Kidney (tissue), 22 donors: ENCODE measurements around the gene TNRC18. TPM values are rescaled to one million over a fixed set of nuclear protein-coding genes. Genes with fewer than 3 reads are reported as not detected.
"Not testable (repeated sequence)": the region's sequence is repeated elsewhere in the genome, so short reads cannot be mapped to it uniquely, and the experiment has no call there.

Source experiments
- DNase-seq, 5 donors: peaks; one replicate each; pipeline ENCODE4 v3.0.0-alpha.2; 2013 to 2020
- FAIRE-seq: peaks from 2 replicates; lab custom pipeline; 2012; peaks lifted over from hg19 to GRCh38; lab: Jason Lieb, UNC
- H3K27ac ChIP-seq, 2 donors: one replicate each; pipeline ENCODE4 v1.7.0; 2013; ENCODE audit warnings: low read depth in 2 of 2, low read length in 2 of 2, inconsistent platforms in 1 of 2
- H3K27me3 ChIP-seq: one replicate; pipeline ENCODE4 v1.7.1; 2013; ENCODE audit warnings: low read length, inconsistent platforms; ENCODE audit not compliant: control insufficient read depth, insufficient read depth
- H3K36me3 ChIP-seq, 3 donors: one replicate each; pipeline versions ENCODE4 v1.7.0 to v1.7.1; 2013; ENCODE audit warnings: low read length in 3 of 3, control low read depth in 1 of 3, inconsistent platforms in 1 of 3; ENCODE audit not compliant: insufficient read depth in 3 of 3, control insufficient read depth in 2 of 3
- H3K4me1 ChIP-seq, 3 donors: one replicate each; pipeline versions ENCODE4 v1.7.0 to v1.7.1; 2013; ENCODE audit warnings: low read length in 3 of 3, inconsistent platforms in 1 of 3, low read depth in 1 of 3; ENCODE audit not compliant: control insufficient read depth in 2 of 3, insufficient read depth in 2 of 3
- H3K4me3 ChIP-seq, 3 donors: one replicate each; pipeline versions ENCODE4 v1.7.0 to v1.8.1; 2013; ENCODE audit warnings: low read length in 3 of 3, control low read depth in 1 of 3, inconsistent platforms in 1 of 3
- H3K9ac ChIP-seq, 3 donors: one replicate each; pipeline versions ENCODE4 v1.7.0 to v1.7.1; 2013; ENCODE audit warnings: low read length in 3 of 3, control low read depth in 1 of 3, inconsistent platforms in 1 of 3
- H3K9me3 ChIP-seq, 3 donors: one replicate each; pipeline versions ENCODE4 v1.7.0 to v1.7.1; 2013; ENCODE audit warnings: low read length in 3 of 3, control low read depth in 1 of 3, inconsistent platforms in 1 of 3; ENCODE audit not compliant: control insufficient read depth in 2 of 3, insufficient read depth in 1 of 3
- intact Hi-C: fragments of 100-400 bp; cut with DNase I; formaldehyde crosslinking; loops from one replicate; pipeline ENCODE4 v1.11.1; 2022
- long read RNA-seq, 10 donors: library from polyadenylated mRNA in 1 of 10; unstranded in 1 of 10; transcript quantifications; one replicate each; pipeline ENCODE4 v2.0.0 and lab custom pipeline, GENCODE V29; 2021 to 2026
- polyA plus RNA-seq: library from polyadenylated mRNA; stranded (reverse); fragments of 350-450 nt; fragmentation: Illumina TruSeq; extraction: RNeasy Lipid Tissue Mini Kit (QIAGEN cat#74804); gene quantifications from one replicate; pipeline ENCODE4 v1.2.3, GENCODE V29; 2014; ENCODE audit warnings: low read depth, low replicate concordance; ENCODE audit not compliant: insufficient read depth
- total RNA-seq: library from RNA; stranded (reverse); fragmentation: NEBNext Ultra II Directional; extraction: Animal tissue kit (Norgen Biotek cat#: 25700); gene quantifications from one replicate; pipeline ENCODE4 v1.2.1, GENCODE V29; 2021
- TF ChIP-seq, protein P1 (sequence below): IDR thresholded peaks from 3 replicates; pipeline ENCODE4 v1.5.1; 2012; ENCODE audit warnings: mild to moderate bottlenecking, moderate library complexity, borderline replicate concordance; ENCODE audit not compliant: insufficient read depth; ENCODE audit errors: extremely low read depth
- donor health status: control.
- donor health status: control.
- donor health status: control.
- donor health status: control.
- donor health status: control.
- donor health status: DM: yes; HTN: yes; CAD: no.
- donor health status: Normal renal cell carcinoma (clear cell type).

Gene TNRC18, protein sequence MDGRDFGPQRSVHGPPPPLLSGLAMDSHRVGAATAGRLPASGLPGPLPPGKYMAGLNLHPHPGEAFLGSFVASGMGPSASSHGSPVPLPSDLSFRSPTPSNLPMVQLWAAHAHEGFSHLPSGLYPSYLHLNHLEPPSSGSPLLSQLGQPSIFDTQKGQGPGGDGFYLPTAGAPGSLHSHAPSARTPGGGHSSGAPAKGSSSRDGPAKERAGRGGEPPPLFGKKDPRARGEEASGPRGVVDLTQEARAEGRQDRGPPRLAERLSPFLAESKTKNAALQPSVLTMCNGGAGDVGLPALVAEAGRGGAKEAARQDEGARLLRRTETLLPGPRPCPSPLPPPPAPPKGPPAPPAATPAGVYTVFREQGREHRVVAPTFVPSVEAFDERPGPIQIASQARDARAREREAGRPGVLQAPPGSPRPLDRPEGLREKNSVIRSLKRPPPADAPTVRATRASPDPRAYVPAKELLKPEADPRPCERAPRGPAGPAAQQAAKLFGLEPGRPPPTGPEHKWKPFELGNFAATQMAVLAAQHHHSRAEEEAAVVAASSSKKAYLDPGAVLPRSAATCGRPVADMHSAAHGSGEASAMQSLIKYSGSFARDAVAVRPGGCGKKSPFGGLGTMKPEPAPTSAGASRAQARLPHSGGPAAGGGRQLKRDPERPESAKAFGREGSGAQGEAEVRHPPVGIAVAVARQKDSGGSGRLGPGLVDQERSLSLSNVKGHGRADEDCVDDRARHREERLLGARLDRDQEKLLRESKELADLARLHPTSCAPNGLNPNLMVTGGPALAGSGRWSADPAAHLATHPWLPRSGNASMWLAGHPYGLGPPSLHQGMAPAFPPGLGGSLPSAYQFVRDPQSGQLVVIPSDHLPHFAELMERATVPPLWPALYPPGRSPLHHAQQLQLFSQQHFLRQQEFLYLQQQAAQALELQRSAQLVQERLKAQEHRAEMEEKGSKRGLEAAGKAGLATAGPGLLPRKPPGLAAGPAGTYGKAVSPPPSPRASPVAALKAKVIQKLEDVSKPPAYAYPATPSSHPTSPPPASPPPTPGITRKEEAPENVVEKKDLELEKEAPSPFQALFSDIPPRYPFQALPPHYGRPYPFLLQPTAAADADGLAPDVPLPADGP (N-terminal part only)
- total RNA-seq (125 TPM), polyA plus RNA-seq (12.5 TPM)
- long read RNA-seq, donor 1, partial matches to known transcripts: 20 of 21 reads
- long read RNA-seq, donor 1, other reads (novel, unspliced or antisense): 0 of 21 reads
- long read RNA-seq, donor 2, partial matches to known transcripts: 5 of 8 reads
- long read RNA-seq, donor 2, other reads (novel, unspliced or antisense): 0 of 8 reads
- long read RNA-seq, donor 3, partial matches to known transcripts: 14 of 15 reads
- long read RNA-seq, donor 3, other reads (novel, unspliced or antisense): 0 of 15 reads
- long read RNA-seq, donor 4: 0 reads
- long read RNA-seq, donor 5: 0 reads
- long read RNA-seq, donor 6: 0 reads
- long read RNA-seq, donor 7, partial matches to known transcripts: 43 of 66 reads
- long read RNA-seq, donor 7, other reads (novel, unspliced or antisense): 23 of 66 reads
- long read RNA-seq, donor 8, partial matches to known transcripts: 21 of 21 reads
- long read RNA-seq, donor 8, other reads (novel, unspliced or antisense): 0 of 21 reads
- long read RNA-seq, donor 9, partial matches to known transcripts: 8 of 9 reads
- long read RNA-seq, donor 9, other reads (novel, unspliced or antisense): 0 of 9 reads
- long read RNA-seq, donor 10, partial matches to known transcripts: 20 of 20 reads
- long read RNA-seq, donor 10, other reads (novel, unspliced or antisense): 0 of 20 reads

DNA sequence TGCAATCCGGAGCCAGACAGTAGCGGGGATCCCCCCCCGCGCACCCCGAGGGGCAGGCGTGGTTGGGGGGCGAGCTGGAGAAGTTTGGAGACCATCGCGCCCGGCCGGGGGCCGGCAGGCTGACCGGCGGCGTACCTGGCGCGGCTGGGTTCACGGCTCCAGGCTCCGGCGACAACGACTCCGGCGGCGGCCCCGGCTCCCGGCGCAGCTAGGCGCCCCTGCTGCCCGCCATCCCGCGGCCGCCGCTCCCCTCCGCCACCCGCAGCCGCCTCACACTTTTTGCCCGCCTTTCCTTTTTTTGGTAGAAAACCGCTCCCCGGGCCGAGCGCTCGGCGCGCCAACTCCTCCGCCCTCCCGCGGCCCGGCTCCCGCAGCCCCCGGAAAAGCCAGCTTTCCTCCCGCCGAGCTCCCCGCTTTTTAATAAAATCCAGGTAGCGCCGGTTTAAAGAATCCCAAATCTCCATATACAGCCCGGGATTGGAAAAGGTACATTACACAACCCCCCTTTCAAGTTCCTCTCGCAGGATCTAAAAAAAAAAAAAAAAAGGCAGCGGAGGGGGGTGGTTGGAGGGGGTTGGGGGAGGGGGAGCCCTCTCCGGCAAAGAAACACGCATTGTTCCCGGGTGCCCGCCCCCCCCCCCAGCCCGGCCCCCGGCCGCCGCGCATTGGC lies at the start of gene TNRC18:
Gene TNRC18 (minus strand): TSS at position 529 of the 670 bp plus-strand sequence. CDS start 2,588 bp downstream, outside the sequence.
- Histone ChIP-seq H3K27me3 (no peaks in the 10 kb centered on the region), H3K9me3 (no peaks in the 10 kb centered on the region), H3K4me3 (peak within 1 kb of the TSS; percentile 79 to 93 (median 88)), H3K4me1 (peaks cover 0 to 11% (median 7%) of the 10 kb centered on the region in 3 donors), H3K9ac (peak within 1 kb of the TSS; percentile 78 to 99 (median 82)), H3K36me3 (no peaks in the 10 kb centered on the region), H3K27ac (peak within 1 kb of the TSS; percentile 99)
- TF ChIP-seq, protein P1, sequence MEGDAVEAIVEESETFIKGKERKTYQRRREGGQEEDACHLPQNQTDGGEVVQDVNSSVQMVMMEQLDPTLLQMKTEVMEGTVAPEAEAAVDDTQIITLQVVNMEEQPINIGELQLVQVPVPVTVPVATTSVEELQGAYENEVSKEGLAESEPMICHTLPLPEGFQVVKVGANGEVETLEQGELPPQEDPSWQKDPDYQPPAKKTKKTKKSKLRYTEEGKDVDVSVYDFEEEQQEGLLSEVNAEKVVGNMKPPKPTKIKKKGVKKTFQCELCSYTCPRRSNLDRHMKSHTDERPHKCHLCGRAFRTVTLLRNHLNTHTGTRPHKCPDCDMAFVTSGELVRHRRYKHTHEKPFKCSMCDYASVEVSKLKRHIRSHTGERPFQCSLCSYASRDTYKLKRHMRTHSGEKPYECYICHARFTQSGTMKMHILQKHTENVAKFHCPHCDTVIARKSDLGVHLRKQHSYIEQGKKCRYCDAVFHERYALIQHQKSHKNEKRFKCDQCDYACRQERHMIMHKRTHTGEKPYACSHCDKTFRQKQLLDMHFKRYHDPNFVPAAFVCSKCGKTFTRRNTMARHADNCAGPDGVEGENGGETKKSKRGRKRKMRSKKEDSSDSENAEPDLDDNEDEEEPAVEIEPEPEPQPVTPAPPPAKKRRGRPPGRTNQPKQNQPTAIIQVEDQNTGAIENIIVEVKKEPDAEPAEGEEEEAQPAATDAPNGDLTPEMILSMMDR: no peak
- DNase-seq: peak in 2 of 5 donors; percentile 84 to 89
- no peak for FAIRE-seq
- intact Hi-C loops: no loop called here

DNA sequence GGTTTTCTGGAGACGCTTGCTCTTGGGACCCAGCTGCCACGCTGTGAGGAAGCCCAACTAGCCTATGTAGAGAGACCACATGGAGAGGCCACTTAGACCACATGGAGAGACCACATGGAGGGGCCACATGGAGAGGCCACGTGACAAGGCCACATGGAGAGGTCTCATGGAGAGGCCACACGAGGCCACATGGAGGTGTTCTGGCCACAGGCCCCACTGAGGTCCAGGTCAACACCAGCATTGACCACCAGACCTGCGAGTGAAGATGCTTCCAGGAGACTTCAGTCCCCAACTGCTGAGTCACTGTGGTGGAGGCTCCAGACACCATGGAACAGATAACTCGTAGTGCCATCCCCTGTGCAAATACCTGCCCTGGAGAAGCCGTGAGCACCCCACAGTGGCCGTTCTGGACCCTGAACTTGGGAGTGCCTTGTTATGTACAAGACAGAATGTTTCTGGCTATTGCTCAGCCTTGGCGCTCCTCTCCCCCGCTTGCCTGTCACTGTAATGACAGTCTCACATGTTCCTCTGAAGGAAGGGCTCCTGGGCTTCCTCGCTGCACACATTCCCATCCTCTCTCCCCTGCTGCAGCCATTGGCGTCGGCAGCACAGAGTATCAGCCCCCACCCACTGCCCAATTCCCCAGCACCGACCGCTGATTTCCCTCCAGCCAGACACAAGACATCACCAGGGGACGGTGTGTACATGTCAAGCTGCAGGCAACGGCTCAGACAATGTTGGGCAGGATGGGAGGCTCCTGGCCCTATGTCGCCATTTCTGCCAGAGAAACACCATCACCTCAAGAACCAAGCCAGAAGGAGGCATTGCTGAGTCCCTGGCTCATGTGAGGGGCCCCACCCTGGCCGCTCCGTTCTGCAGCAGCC lies 49.0 kb upstream of the TNRC18 start:
- TF ChIP-seq, protein P1: no peak
- no peak overlapping the region for H3K27ac ChIP-seq
- H3K27me3 ChIP-seq: no peaks in the 10 kb centered on the region

DNA sequence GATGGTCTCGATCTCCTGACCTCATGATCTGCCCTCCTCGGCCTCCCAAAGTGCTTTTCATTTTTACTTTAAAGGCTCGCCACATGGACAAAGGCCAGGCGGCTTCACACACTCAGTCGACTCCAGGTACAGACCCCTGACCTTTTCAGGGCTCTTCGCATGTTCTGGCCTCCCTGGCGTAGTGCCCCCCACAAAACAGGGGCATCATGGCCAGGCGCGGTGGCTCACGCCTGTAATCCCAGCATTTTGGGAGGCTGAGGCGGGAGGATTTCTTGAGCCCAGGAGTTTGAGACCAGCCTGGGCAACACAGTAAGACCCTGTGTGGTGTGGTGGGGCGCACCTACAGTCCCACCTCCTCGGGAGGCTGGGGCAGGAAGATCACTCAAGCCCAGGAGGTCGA lies 48.0 kb upstream of the TNRC18 start:
- H3K4me1 ChIP-seq, FAIRE-seq, H3K36me3 ChIP-seq, DNase-seq, H3K27ac ChIP-seq, H3K9me3 ChIP-seq, intact Hi-C loops, H3K9ac ChIP-seq, H3K4me3 ChIP-seq, H3K27me3 ChIP-seq: not testable (repeated sequence)

More for the DNA sequence above, 49.0 kb upstream of the TNRC18 start:
- DNase-seq (no peak), FAIRE-seq (no peak)
- Histone ChIP-seq H3K9me3 (peaks cover 0 to 5% (median 0%) of the 10 kb centered on the region in 3 donors), H3K36me3 (no peaks in the 10 kb centered on the region), H3K4me3 (no peak overlapping the region), H3K4me1 (no peaks in the 10 kb centered on the region), H3K9ac (no peak overlapping the region)
- intact Hi-C loops: no loop called here
